K562 (cell line): ENCODE data around the gene AAR2. TPM values are rescaled to one million over a fixed set of nuclear protein-coding genes. Genes with fewer than 3 reads are reported as not detected.

Experiments
- ATAC-seq: fragments of 200-7000 bp; cut with Tn5 transposase; 3 replicates; pipeline ENCODE4 v1.9.1; 2020; ENCODE audit warnings: moderate library complexity
- BruUV-seq: library from RNA; stranded (reverse); fragments of 400-500 nt; replicated peaks from 2 replicates; lab custom pipeline; 2021; lab: Mats Ljungman, UMichigan
- CTCF ChIA-PET: fragments of 300-600 bp; formaldehyde crosslinking; extraction: SDS; loops from one replicate; lab custom pipeline; 2021; ENCODE audit warnings: low intra/inter-chr PET ratio; lab: Yijun Ruan, JAX
- POLR2A ChIA-PET: fragments of 300-600, 350-650 bp; sonication (Branson Sonifier 250); formaldehyde crosslinking; extraction: SDS; loops from one replicate; lab custom pipeline; 2021; ENCODE audit warnings: antibody characterized with exemption, inconsistent platforms; lab: Yijun Ruan, JAX
- DNase-seq, 4 experiments: peaks; one replicate each; pipeline versions ENCODE4 v3.0.0 to v3.0.0-alpha.2; 2011 to 2018; ENCODE audit warnings: low spot score in 3 of 4, mixed read lengths in 3 of 4; ENCODE audit errors: extremely low read depth in 1 of 4
- FAIRE-seq: peaks from 2 replicates; lab custom pipeline; 2011; peaks lifted over from hg19 to GRCh38; lab: Jason Lieb, UNC
- H2AFZ ChIP-seq: 2 replicates; pipeline ENCODE4 v1.6.0; 2011; ENCODE audit warnings: low read depth, low read length, control low read depth, inconsistent platforms
- H3K27ac ChIP-seq: fragments of 200-600 bp; 3 replicates; pipeline ENCODE4 v1.8.0; 2011; ENCODE audit warnings: low read depth, mild to moderate bottlenecking, control low read depth, inconsistent platforms, low read length, moderate library complexity, mixed read lengths; ENCODE audit errors: extremely low read depth
- H3K27me3 ChIP-seq, 2 experiments: fragments of 300-600 bp in 1 of 2; 2 replicates in 1 of 2; 3 replicates in 1 of 2; pipeline versions ENCODE4 v1.6.0 to v1.8.0; 2011; ENCODE audit warnings: inconsistent platforms in 2 of 2, low read length in 2 of 2, mild to moderate bottlenecking in 1 of 2, mixed read lengths in 1 of 2, moderate library complexity in 1 of 2; ENCODE audit not compliant: control insufficient read depth in 2 of 2, insufficient read depth in 2 of 2
- H3K36me3 ChIP-seq: fragments of 300-600 bp; 3 replicates; pipeline ENCODE4 v1.8.0; 2011; ENCODE audit warnings: mild to moderate bottlenecking, low read length, inconsistent platforms; ENCODE audit not compliant: control insufficient read depth, insufficient read depth
- H3K4me1 ChIP-seq, 2 experiments: fragments of 200-600 bp in 1 of 2; replicated peaks in 1 of 2; 2 replicates in 1 of 2; 3 replicates in 1 of 2; pipeline versions ENCODE4 v1.5.1 to v1.8.0; 2011; ENCODE audit warnings: inconsistent platforms in 2 of 2, low read length in 2 of 2, mild to moderate bottlenecking in 1 of 2, mixed read lengths in 1 of 2, moderate library complexity in 1 of 2; ENCODE audit not compliant: control insufficient read depth in 2 of 2, insufficient read depth in 2 of 2
- H3K4me2 ChIP-seq: 2 replicates; pipeline ENCODE4 v1.6.1; 2011; ENCODE audit warnings: low read length, control low read depth, inconsistent platforms, mixed read lengths; ENCODE audit not compliant: insufficient read depth
- H3K4me3 ChIP-seq: fragments of 200-600 bp; sonication (generic), shearing (Covaris generic); 2 replicates; pipeline ENCODE4 v1.5.1; 2016; ENCODE audit warnings: control low read depth, inconsistent platforms
- H3K79me2 ChIP-seq: fragments of 200-600 bp; 3 replicates; pipeline ENCODE4 v1.8.0; 2011; ENCODE audit warnings: low read length, inconsistent platforms; ENCODE audit not compliant: control insufficient read depth, insufficient read depth
- H3K9ac ChIP-seq, 2 experiments: 2 replicates each; pipeline versions ENCODE4 v1.6.0 to v1.6.1; 2011; ENCODE audit warnings: low read depth in 2 of 2, low read length in 2 of 2, control low read depth in 1 of 2, inconsistent platforms in 1 of 2, mild to moderate bottlenecking in 1 of 2, mixed read lengths in 1 of 2; ENCODE audit not compliant: insufficient read depth in 1 of 2
- H3K9me1 ChIP-seq: one replicate; pipeline ENCODE4 v1.6.0; 2011; ENCODE audit warnings: inconsistent platforms, mild to moderate bottlenecking, low read length, moderate library complexity; ENCODE audit not compliant: control insufficient read depth, insufficient read depth
- H3K9me3 ChIP-seq: replicated peaks from 2 replicates; pipeline ENCODE4 v1.5.1; 2011; ENCODE audit warnings: low read depth, low read length, inconsistent platforms; ENCODE audit not compliant: control insufficient read depth, insufficient read depth
- H4K20me1 ChIP-seq: replicated peaks from 2 replicates; pipeline ENCODE4 v1.6.1; 2011; ENCODE audit warnings: low read length, inconsistent platforms, mixed read lengths; ENCODE audit not compliant: control insufficient read depth, insufficient read depth
- E2F4 ChIP-seq: sonication (generic); formaldehyde crosslinking; IDR thresholded peaks from 2 replicates; pipeline ENCODE4 v1.8.0; 2022; ENCODE audit warnings: mild to moderate bottlenecking, low read depth, missing genetic modification reagents
- RUNX1 ChIP-seq: sonication (generic); IDR thresholded peaks from 2 replicates; pipeline ENCODE4 v1.6.1; 2016; ENCODE audit warnings: antibody characterized with exemption, low read depth
- U2AF2 ChIP-seq: fragments of 200-400 bp; formaldehyde crosslinking; optimal IDR thresholded peaks from 2 replicates; pipeline ENCODE3; 2017; ENCODE audit warnings: low read depth, mild to moderate bottlenecking, low read length
- ZBED1 ChIP-seq: IDR thresholded peaks from 2 replicates; pipeline ENCODE4 v1.6.1; 2014
- WGBS: fragments of 100-300 bp; shearing (Covaris generic); methylation state at CpG from one replicate; pipeline ENCODE4 v1.1.6; 2016; ENCODE audit warnings: low coverage, mixed read lengths; ENCODE audit not compliant: insufficient coverage; ENCODE audit errors: missing lambda C conversion rate; 5-methylcytosine and 5-hydroxymethylcytosine counted together
- in situ Hi-C: fragments of 300-500 bp; cut with MboI; formaldehyde crosslinking; loops from 4 replicates; pipeline ENCODE4 v1.15.0; 2018; ENCODE audit warnings: inconsistent platforms, mixed read lengths
- intact Hi-C: fragments of 100-400 bp; cut with micrococcal nuclease; formaldehyde crosslinking; loops from 2 replicates; pipeline ENCODE4 v1.14.2; 2022
- polyA plus RNA-seq, 8 experiments: library from polyadenylated mRNA; depleted of rRNA in 4 of 8; stranded (reverse) in 5 of 8; unstranded in 3 of 8; fragments of >200 nt; fragmentation: Nextera tagmentation in 2 of 8; fragmentation: Illumina TruSeq in 1 of 8; extraction: Ambion mirVana in 2 of 8; extraction: Trizol in 1 of 8; gene quantifications; 2 replicates each; pipeline versions ENCODE4 v1.2.1 to v1.2.3, GENCODE V29; 2011 to 2014; ENCODE audit warnings: inconsistent platforms in 1 of 8, missing spikeins in 1 of 8
- total RNA-seq, 7 experiments: library from RNA; depleted of rRNA in 6 of 7; stranded (reverse); fragments of >200 nt in 6 of 7; fragmentation: Illumina TruSeq in 2 of 7; extraction: Trizol in 2 of 7; gene quantifications; 2 replicates each; pipeline versions ENCODE4 v1.2.1 to v1.2.3, GENCODE V29; 2011 to 2021; ENCODE audit warnings: low replicate concordance in 1 of 7

Gene AAR2
- total and polyA plus RNA-seq, 9 of the 15 experiments (the other 6 are each of a cell fraction or from before 2014, with no cell fraction given): 6.5 to 36.2 (median 24.7) TPM

DNA sequence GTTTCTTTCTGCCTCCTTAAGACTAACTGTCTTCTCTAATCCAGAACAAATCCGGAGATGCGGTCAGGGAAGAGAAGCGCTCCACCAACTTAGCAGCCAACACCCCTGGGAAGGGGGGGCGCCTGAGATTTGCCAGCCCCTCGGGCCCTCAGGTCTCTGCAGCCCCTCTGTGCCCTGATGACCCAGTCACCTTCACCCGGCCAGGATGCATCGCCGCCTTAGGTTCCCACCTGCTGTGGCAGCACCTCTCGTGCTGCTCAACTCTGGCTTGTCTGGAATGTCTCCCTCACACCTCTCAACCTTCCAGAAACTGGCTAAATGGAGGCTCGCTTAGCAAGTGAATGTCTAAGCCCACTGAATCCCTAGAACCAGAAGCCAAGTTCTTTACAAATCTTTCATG lies 28.0 kb upstream of the AAR2 start (continued):
- TF ChIP-seq ZBED1 (no peak), E2F4 (no peak), RUNX1 (no peak)

- BruUV-seq: no TSS peak
- POLR2A ChIA-PET: interaction anchor here (1.0 kb wide), 1 partner anchor 9 kb away, joined by 4 read pairs; no protein-coding TSS in a partner anchor
- Histone ChIP-seq H3K4me2 (no peak overlapping the region), H3K27ac (no peak overlapping the region), H3K27me3 (peaks cover 45 to 65% of the 10 kb centered on the region in 2 experiments), H3K9me1 (no peaks in the 10 kb centered on the region), H3K4me1 (no peaks in the 10 kb centered on the region), H4K20me1 (peaks cover 3% of the 10 kb centered on the region), H3K9me3 (no peaks in the 10 kb centered on the region), H2AFZ (no peak overlapping the region), H3K9ac (no peak overlapping the region), H3K79me2 (no peaks in the 10 kb centered on the region), H3K4me3 (no peak overlapping the region), H3K36me3 (no peaks in the 10 kb centered on the region)
- intact Hi-C loops (no loop called here), in situ Hi-C loops (loop anchor here (25.0 kb wide), 1 partner anchor 227 kb away; no protein-coding TSS in a partner anchor)
- WGBS: 4% methylated on average over 5 of the region's 5 CpGs
- ATAC-seq: no peak
- no peak for TF ChIP-seq U2AF2
- DNase-seq: no peak
- FAIRE-seq: no peak
- CTCF ChIA-PET: no interaction called here
Measured at GRCh38 chr20:36210436-36211021, 25.7 kb upstream of the AAR2 start.
